H9 (cell line): ENCODE results near the gene MGAT4B. TPM values are rescaled to one million over a fixed set of nuclear protein-coding genes. Genes with fewer than 3 reads are reported as not detected.

Experiments
- DNase-seq: peaks from one replicate; pipeline ENCODE4 v3.0.0-alpha.2; 2017
- H2AFZ ChIP-seq: one replicate; pipeline ENCODE4 v1.6.1; 2013; ENCODE audit warnings: mild to moderate bottlenecking, low read length, control low read depth, moderate library complexity
- H2AK5ac ChIP-seq: 2 replicates; pipeline ENCODE4 v1.6.1; 2013; ENCODE audit warnings: low read length, control low read depth, mixed read lengths; ENCODE audit not compliant: insufficient read length
- H2BK120ac ChIP-seq: one replicate; pipeline ENCODE4 v1.6.1; 2013; ENCODE audit warnings: low read depth, mild to moderate bottlenecking, low read length, control low read depth, inconsistent platforms; ENCODE audit not compliant: poor library complexity, severe bottlenecking
- H2BK12ac ChIP-seq: 2 replicates; pipeline ENCODE4 v1.6.1; 2013; ENCODE audit warnings: low read length, control low read depth, mixed read lengths, low read depth; ENCODE audit not compliant: insufficient read length
- H2BK15ac ChIP-seq: 2 replicates; pipeline ENCODE4 v1.6.1; 2013; ENCODE audit warnings: low read depth, low read length, control low read depth
- H2BK20ac ChIP-seq: one replicate; pipeline ENCODE4 v1.6.1; 2013; ENCODE audit warnings: low read depth, mild to moderate bottlenecking, low read length, control low read depth, inconsistent platforms; ENCODE audit not compliant: poor library complexity, severe bottlenecking
- H2BK5ac ChIP-seq: 2 replicates; pipeline ENCODE4 v1.6.1; 2013; ENCODE audit warnings: low read length, control low read depth, mixed read lengths; ENCODE audit not compliant: insufficient read length
- H3K14ac ChIP-seq: 2 replicates; pipeline ENCODE4 v1.6.1; 2013; ENCODE audit warnings: low read length, control low read depth; ENCODE audit not compliant: insufficient read depth
- H3K18ac ChIP-seq: 2 replicates; pipeline ENCODE4 v1.6.1; 2013; ENCODE audit warnings: low read depth, mild to moderate bottlenecking, mixed read lengths, low read length, control low read depth; ENCODE audit not compliant: insufficient read length
- H3K23ac ChIP-seq: 2 replicates; pipeline ENCODE4 v1.6.1; 2013; ENCODE audit warnings: low read length, control low read depth, mixed read lengths, low read depth; ENCODE audit not compliant: insufficient read length
- H3K23me2 ChIP-seq: 2 replicates; pipeline ENCODE4 v1.6.1; 2013; ENCODE audit warnings: low read depth, mild to moderate bottlenecking, mixed read lengths, low read length, control low read depth; ENCODE audit not compliant: insufficient read length, poor library complexity, severe bottlenecking
- H3K27ac ChIP-seq: 2 replicates; pipeline ENCODE4 v1.5.1; 2013; ENCODE audit warnings: low read length, control low read depth, mixed read lengths, low read depth; ENCODE audit not compliant: insufficient read length
- H3K27me3 ChIP-seq: 2 replicates; pipeline ENCODE4 v1.6.1; 2013; ENCODE audit warnings: low read length, control low read depth, inconsistent platforms; ENCODE audit not compliant: insufficient read depth
- H3K4ac ChIP-seq: 2 replicates; pipeline ENCODE4 v1.6.1; 2013; ENCODE audit warnings: low read depth, mild to moderate bottlenecking, control low read depth, inconsistent platforms, low read length, moderate library complexity
- H3K4me1 ChIP-seq: 2 replicates; pipeline ENCODE4 v1.6.1; 2013; ENCODE audit warnings: low read length, control low read depth, inconsistent platforms; ENCODE audit not compliant: insufficient read depth
- H3K4me2 ChIP-seq: 2 replicates; pipeline ENCODE4 v1.6.1; 2013; ENCODE audit warnings: low read length, control low read depth, mixed read lengths; ENCODE audit not compliant: insufficient read length, insufficient read depth
- H3K56ac ChIP-seq: 2 replicates; pipeline ENCODE4 v1.6.1; 2013; ENCODE audit warnings: low read depth, mild to moderate bottlenecking, mixed read lengths, low read length, control low read depth; ENCODE audit not compliant: insufficient read length
- H3K79me1 ChIP-seq: 2 replicates; pipeline ENCODE4 v1.6.1; 2013; ENCODE audit warnings: low read depth, mild to moderate bottlenecking, moderate library complexity, low read length, control low read depth, inconsistent platforms; ENCODE audit not compliant: insufficient read depth, poor library complexity, severe bottlenecking
- H3K79me2 ChIP-seq: 2 replicates; pipeline ENCODE4 v1.6.1; 2013; ENCODE audit warnings: low read length, control low read depth, inconsistent platforms; ENCODE audit not compliant: insufficient read depth
- H3K9ac ChIP-seq: 2 replicates; pipeline ENCODE4 v1.6.1; 2013; ENCODE audit warnings: low read length, control low read depth, mixed read lengths; ENCODE audit not compliant: insufficient read length; ENCODE audit errors: extremely low read depth
- H3K9me3 ChIP-seq: one replicate; pipeline ENCODE4 v1.6.1; 2013; ENCODE audit warnings: low read depth, low read length, inconsistent platforms; ENCODE audit not compliant: control insufficient read depth
- H3T11ph ChIP-seq: one replicate; pipeline ENCODE4 v1.6.1; 2013; ENCODE audit warnings: mild to moderate bottlenecking, low read length, control low read depth, inconsistent platforms
- H4K20me1 ChIP-seq: one replicate; pipeline ENCODE4 v1.6.1; 2013; ENCODE audit not compliant: control insufficient read depth, insufficient read length, insufficient read depth
- H4K5ac ChIP-seq: 2 replicates; pipeline ENCODE4 v1.6.1; 2013; ENCODE audit warnings: low read depth, mild to moderate bottlenecking, mixed read lengths, low read length, control low read depth; ENCODE audit not compliant: insufficient read length
- H4K8ac ChIP-seq: replicated peaks from 2 replicates; pipeline ENCODE4 v1.6.1; 2013; ENCODE audit warnings: low read length, control low read depth, mixed read lengths, low read depth; ENCODE audit not compliant: insufficient read length
- H4K91ac ChIP-seq: 2 replicates; pipeline ENCODE4 v1.6.1; 2013; ENCODE audit warnings: low read depth, mild to moderate bottlenecking, moderate library complexity, mixed read lengths, low read length, control low read depth; ENCODE audit not compliant: insufficient read length
- H3K27ac Mint-ChIP-seq, 3 experiments: 2 replicates in 2 of 3; 3 replicates in 1 of 3; pipeline ENCODE4 v1.8.0; 2020 to 2021; ENCODE audit warnings: mixed read lengths in 3 of 3, mild to moderate bottlenecking in 1 of 3, moderate library complexity in 1 of 3
- H3K27me3 Mint-ChIP-seq: 2 replicates; pipeline ENCODE4 v1.8.0; 2021; ENCODE audit warnings: low read depth, mild to moderate bottlenecking, moderate library complexity, mixed read lengths
- H3K36me3 Mint-ChIP-seq, 3 experiments: 2 replicates in 2 of 3; 3 replicates in 1 of 3; pipeline ENCODE4 v1.8.0; 2020 to 2021; ENCODE audit warnings: low read depth in 3 of 3, mixed read lengths in 3 of 3; ENCODE audit not compliant: insufficient read depth in 1 of 3
- H3K4me1 Mint-ChIP-seq, 2 experiments: 2 replicates each; pipeline ENCODE4 v1.8.0; 2020; ENCODE audit warnings: mixed read lengths in 2 of 2
- H3K4me3 Mint-ChIP-seq, 2 experiments: 2 replicates in 1 of 2; 3 replicates in 1 of 2; pipeline ENCODE4 v1.8.0; 2020 to 2021; ENCODE audit warnings: mild to moderate bottlenecking in 2 of 2, mixed read lengths in 2 of 2, moderate library complexity in 1 of 2
- H3K9me3 Mint-ChIP-seq, 2 experiments: 2 replicates in 1 of 2; 3 replicates in 1 of 2; pipeline ENCODE4 v1.8.0; 2020; ENCODE audit warnings: mild to moderate bottlenecking in 2 of 2, mixed read lengths in 2 of 2, moderate library complexity in 1 of 2
- WGBS: extraction: QIAGEN DNeasy Blood & Tissue Kit; methylation state at CpG from one replicate; pipeline ENCODE4 v1.1.7; 2013; ENCODE audit warnings: missing lambda C conversion rate, low lambda C conversion rate, mixed read lengths; ENCODE audit not compliant: insufficient read length; ENCODE audit errors: extremely low coverage; 5-methylcytosine and 5-hydroxymethylcytosine counted together
- total RNA-seq: library from RNA; stranded (reverse); gene quantifications from 2 replicates; pipeline ENCODE4 v1.2.1, GENCODE V29; 2021
- TF ChIP-seq, protein P1 (sequence below): fragments of 200-600 bp; sonication (generic); conservative IDR thresholded peaks from 3 replicates; pipeline ENCODE4 v1.8.0; 2021; ENCODE audit warnings: antibody characterized with exemption, mild to moderate bottlenecking

MGAT4B gene
- total RNA-seq, 1 experiment from 2014 or later: 147 TPM

DNA sequence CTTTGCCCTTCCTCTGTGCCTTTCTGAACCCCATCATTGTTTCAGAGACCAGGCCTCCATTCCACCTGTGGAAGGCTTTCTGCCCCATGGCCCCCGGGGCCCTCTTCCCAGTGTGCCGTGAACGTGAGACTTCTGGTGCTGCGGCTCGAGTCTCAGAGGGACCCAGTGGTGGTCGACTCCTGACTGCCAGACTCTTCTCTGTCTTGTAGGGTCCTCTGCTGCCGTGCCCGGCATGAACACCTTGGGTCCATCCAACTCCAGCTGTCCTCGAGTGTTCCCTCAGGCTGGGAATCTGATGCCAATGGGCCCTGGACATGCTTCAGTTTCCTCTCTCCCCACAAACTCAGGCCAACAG is 33.0 kb downstream of the MGAT4B start:
- DNase-seq: no peak
- no peaks in the 10 kb centered on the region for H3K9me3 ChIP-seq
- H3K27ac ChIP-seq: no peak overlapping the region
- H3K27me3 ChIP-seq: no peaks in the 10 kb centered on the region
- no peak overlapping the region for H2AK5ac ChIP-seq
- H3K4me1 Mint-ChIP-seq: no peaks in the 10 kb centered on the region
- H3K27me3 Mint-ChIP-seq: peaks cover 1% of the 10 kb centered on the region; the same call in 1 of the 2 replicates
- no peak overlapping the region for H3K14ac ChIP-seq
- H2BK12ac ChIP-seq: no peak overlapping the region
- H4K5ac ChIP-seq: no peak overlapping the region
- no peaks in the 10 kb centered on the region for H3K79me2 ChIP-seq
- H3K9me3 Mint-ChIP-seq: no peaks in the 10 kb centered on the region
- H3K4me3 Mint-ChIP-seq: no peak overlapping the region
- H2BK120ac ChIP-seq: no peak overlapping the region
- no CpG with 5 or more reads among the region's 9 CpGs for WGBS
- H3T11ph ChIP-seq: no peak overlapping the region
- H2BK20ac ChIP-seq: no peak overlapping the region
- no peak overlapping the region for H4K91ac ChIP-seq
- H3K56ac ChIP-seq: no peak overlapping the region
- H3K23me2 ChIP-seq: no peaks in the 10 kb centered on the region
- TF ChIP-seq, protein P1, sequence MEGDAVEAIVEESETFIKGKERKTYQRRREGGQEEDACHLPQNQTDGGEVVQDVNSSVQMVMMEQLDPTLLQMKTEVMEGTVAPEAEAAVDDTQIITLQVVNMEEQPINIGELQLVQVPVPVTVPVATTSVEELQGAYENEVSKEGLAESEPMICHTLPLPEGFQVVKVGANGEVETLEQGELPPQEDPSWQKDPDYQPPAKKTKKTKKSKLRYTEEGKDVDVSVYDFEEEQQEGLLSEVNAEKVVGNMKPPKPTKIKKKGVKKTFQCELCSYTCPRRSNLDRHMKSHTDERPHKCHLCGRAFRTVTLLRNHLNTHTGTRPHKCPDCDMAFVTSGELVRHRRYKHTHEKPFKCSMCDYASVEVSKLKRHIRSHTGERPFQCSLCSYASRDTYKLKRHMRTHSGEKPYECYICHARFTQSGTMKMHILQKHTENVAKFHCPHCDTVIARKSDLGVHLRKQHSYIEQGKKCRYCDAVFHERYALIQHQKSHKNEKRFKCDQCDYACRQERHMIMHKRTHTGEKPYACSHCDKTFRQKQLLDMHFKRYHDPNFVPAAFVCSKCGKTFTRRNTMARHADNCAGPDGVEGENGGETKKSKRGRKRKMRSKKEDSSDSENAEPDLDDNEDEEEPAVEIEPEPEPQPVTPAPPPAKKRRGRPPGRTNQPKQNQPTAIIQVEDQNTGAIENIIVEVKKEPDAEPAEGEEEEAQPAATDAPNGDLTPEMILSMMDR: no peak
- H3K9ac ChIP-seq: no peak overlapping the region
- H3K18ac ChIP-seq: no peak overlapping the region
- no peak overlapping the region for H4K8ac ChIP-seq
- no peak overlapping the region for H2BK5ac ChIP-seq
- H3K79me1 ChIP-seq: no peaks in the 10 kb centered on the region
- peaks cover 2% of the 10 kb centered on the region for H4K20me1 ChIP-seq
- H3K4me1 ChIP-seq: no peaks in the 10 kb centered on the region
- no peak overlapping the region for H2AFZ ChIP-seq
- H2BK15ac ChIP-seq: no peak overlapping the region
- no peak overlapping the region for H3K4me2 ChIP-seq
- H3K36me3 Mint-ChIP-seq: peaks cover 51 to 88% (median 80%) of the 10 kb centered on the region in 3 experiments; a peak in 6 of 7 replicates
- peak overlapping the region in 2 of 3 experiments; percentile 5 to 18; a peak in 2 of 7 replicates for H3K27ac Mint-ChIP-seq
- no peak overlapping the region for H3K4ac ChIP-seq
- no peak overlapping the region for H3K23ac ChIP-seq
